NCI-H2171 treated with DMSO at 0.1 percent for 48 hours (cell line): ENCODE results near the gene WSCD1.

Source experiments
- DNase-seq: peaks from one replicate; lab custom pipeline; 2025; lab: John Stamatoyannopoulos, UW

Gene WSCD1

GRCh38 chr17:6086603-6087400 lies 16.6 kb downstream of the WSCD1 start:
- no peak for DNase-seq

DNA sequence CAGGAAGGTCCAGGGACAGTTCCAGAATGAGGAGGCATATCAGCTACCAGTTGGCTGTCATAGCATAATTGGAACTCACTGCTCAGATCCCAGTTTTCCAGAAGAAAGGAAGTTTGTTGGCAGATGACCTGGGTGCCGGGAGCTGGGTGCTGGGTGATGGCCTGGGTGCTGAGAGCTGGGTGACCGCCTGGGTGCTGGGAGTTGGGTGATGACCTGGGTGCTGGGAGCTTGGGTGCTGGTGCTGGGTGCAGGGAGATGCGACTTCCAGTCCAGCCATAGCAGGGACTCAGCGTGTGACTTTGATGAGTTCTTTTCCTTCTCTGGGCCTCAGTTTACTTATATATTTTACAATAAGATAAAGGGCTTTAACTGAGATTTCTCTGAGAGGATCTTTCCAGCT lies 18.0 kb downstream of the WSCD1 start:
- DNase-seq: no peak

- DNase-seq: no peak
Measured at GRCh38 chr17:6090253-6090652, 20.1 kb downstream of the WSCD1 start.

- DNase-seq: no peak
Measured at GRCh38 chr17:6092182-6092902, 22.2 kb downstream of the WSCD1 start.

DNA sequence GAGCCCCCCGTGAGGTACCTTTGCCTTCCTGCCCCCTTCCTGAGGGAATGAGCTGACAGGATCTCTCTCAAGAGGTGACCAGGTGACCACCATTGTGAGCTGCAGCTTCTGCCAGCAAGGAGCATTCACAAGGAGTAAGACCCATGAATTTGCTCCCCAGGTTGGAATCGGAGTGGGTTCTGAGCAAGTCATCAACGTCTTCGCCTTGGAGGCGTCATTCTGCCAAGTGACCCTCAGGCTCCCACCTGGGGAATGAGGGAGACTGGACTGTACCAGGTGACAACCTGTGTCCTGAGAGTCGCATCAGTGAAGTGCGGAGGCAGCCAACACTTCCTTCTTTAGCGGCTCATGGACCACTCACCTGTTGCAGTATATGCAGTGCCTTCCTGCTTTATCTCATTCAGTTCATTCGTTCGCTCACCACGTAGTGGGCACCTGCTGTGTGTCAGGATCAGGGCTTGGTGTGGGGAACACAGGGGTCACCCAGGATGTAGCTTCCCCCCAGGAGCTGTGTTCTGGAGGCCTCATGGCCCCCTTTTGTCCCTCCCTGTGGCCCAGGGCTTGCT lies 22.8 kb downstream of the WSCD1 start:
- DNase-seq: no peak

GRCh38 chr17:6094453-6094852 lies 24.3 kb downstream of the WSCD1 start:
- DNase-seq: no peak

GRCh38 chr17:6094926-6095325 lies 24.7 kb downstream of the WSCD1 start:
- DNase-seq: no peak

GRCh38 chr17:6095501-6095900 lies 25.3 kb downstream of the WSCD1 start:
- DNase-seq: no peak

- no peak for DNase-seq
Measured at GRCh38 chr17:6096201-6097004, 26.2 kb downstream of the WSCD1 start.

DNA sequence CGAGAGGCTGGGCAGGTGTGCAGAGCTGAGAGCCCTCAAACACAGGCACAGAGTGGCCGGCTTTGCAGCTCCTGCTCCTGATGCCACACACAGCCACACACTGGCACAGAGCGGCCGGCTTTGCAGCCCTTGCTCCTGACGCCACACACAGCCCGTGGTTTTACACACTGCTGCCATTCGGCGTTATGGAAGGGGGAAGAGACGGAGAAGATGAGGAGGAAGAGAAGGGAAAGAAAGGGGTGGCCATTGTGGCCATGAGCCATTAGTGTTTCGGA lies 26.8 kb downstream of the WSCD1 start:
- no peak for DNase-seq

DNA sequence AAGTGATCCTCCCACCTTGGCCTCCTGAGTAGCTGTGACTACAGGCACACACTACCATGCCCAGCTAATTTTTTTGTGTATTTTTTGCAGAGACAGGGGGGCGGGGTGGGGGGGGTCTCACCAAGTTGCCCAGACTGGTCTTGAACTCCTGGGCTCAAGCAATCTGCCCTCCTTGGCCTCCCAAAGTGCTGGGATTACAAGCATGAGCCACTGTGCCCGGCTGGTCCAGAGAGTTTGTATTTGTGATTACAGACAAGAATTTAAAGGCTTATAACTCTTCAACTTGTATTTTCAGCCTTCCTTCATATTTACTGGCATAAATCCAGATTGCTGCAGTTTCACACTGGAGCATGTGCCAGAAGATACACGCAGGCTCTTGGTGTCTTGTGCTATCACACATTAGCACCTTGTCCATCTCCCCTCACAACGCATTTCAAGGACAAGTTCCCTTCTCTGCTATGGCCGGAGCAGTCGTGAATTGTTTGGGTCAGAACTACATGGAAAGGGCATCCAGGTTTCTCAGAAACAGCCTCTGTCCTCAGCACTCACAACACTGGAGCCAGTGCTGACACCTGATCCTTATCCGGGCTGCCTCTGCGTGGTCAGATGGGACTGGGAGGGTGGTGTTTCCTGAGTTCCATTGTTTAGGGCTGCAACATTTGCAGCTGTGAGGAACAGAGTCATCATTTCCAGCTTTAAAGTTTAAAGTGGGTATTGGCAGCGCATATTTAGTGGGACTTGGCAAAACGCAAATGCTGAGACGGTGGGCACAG lies 28.1 kb downstream of the WSCD1 start:
- DNase-seq: peak; percentile 54

DNA sequence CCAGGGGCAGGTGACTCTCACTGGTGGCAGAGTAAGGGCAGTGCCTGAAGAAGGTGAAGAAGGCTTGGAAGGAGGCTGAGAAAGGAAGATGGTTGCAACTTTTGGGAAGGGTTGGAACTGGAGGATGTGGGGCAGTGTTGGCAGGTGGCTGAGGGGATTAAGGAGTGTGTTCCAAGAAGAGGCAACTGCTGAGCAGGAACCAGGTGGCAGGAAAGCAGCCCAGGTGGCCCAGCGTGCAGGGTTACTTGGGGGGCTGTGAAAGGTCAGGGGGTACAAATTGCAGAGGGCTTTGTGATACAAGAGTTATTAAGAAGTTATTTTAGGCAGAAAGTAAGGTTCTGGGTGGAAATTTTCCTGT lies 28.6 kb downstream of the WSCD1 start:
- peak; percentile 13 for DNase-seq

- no peak for DNase-seq
Measured at GRCh38 chr17:6099492-6099891, 29.3 kb downstream of the WSCD1 start.

DNA sequence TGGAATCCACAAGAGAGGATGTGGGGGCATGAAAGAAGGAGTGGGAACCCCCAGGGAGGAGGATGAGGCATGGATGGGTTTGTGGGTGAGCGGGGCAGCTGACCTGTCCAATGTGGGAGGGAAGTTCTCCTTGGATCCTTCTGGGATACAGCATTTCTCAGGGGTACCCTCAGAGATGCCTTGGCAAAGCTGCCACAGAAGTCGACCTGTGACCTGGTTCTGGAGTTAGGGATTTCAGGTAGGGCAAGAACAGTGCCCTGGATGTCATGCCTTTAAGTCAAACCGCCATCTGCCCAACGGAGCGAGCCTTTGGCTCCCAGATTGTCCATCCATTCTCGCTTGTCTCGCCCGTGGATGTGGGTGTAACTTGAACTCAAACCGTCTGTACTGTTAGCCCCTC lies 30.0 kb downstream of the WSCD1 start:
- DNase-seq: no peak

DNA sequence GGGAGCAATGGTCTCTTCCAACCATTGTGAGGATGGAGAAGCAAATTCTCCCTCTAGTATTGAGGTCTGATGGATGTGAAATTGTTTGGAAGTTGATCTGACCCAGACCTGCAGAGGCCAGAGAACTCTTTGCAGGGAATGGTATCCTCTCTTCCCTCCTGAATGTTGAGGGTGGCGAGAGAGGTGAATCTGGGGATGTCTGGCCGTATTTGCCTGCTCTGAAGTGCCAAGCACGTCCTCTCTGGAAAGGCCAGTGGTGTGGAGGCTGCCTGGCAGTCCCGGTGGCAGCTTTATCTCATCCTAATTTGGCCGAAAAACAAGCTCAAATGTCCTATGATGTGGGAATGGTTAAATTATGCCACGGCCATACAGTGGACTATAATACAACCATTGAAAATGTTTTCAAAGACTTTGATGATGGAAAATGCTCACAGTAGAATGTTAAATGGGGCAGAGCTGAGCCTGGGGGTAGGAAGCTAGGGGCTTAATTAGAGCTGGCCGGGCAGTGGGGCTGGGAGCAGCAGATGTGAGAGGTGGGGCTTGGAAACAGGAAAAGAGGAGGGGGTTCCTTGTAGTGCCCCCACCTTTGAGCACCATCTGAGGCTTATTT lies 30.8 kb downstream of the WSCD1 start:
- no peak for DNase-seq

DNA sequence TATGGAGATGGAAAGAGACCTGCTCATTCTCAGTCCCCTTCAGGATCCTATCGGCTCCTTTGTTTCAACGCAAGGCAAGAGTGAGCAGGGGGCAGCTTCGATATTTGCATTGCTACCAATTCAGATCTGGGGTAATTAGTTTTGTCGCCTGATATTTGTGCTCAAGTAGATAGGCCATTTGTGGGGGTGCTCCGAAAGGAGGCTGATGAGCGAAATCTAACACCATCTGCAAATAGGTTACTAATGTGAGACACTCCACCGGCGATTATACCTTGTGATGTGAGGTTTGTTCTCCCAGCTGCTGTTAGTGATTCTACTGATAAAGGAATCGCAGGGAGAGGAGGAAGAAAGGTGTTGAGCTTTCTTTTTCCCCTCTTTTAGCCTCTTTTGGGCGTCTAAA lies 31.5 kb downstream of the WSCD1 start:
- DNase-seq: peak; percentile 60

- no peak for DNase-seq
Measured at GRCh38 chr17:6102615-6103014, 32.4 kb downstream of the WSCD1 start.

- no peak for DNase-seq
Measured at GRCh38 chr17:6104956-6105648, 34.9 kb downstream of the WSCD1 start.

DNA sequence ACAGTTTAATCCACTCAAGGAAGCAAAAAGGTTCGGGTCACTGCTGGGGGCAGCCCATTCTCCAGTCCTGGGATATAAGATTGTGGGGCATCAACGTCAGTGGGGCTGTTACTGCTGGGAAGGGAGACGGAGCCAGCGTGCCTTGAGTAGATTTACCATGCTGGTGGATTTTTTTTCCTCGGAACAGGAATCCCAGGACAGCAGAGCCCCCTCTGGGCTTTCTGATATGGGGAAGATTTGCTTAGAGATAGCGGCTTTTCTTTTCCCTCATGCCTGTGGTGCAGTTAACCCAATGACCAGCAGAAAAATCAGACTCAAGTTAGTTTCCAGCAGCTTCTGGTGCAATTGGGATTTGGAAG lies 35.4 kb downstream of the WSCD1 start:
- DNase-seq: no peak

DNA sequence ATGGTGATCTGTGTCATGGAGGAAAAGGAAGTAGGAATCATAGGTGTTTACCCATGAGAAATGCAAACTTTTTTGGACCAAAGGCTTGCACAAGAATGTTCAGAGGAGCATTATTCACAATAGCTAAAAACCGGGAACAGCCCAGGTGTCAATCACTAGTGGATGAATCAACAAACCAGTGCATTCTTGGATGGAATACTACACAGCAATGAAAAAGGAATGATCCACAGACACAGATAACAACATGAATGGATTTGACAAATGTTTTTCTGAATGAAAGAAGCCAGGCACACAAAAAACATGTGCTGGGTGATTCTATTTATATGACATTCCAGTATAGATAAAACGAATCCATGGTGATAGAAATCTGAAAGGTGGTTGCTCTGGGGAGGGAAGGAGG lies 36.0 kb downstream of the WSCD1 start:
- DNase-seq: no peak

DNA sequence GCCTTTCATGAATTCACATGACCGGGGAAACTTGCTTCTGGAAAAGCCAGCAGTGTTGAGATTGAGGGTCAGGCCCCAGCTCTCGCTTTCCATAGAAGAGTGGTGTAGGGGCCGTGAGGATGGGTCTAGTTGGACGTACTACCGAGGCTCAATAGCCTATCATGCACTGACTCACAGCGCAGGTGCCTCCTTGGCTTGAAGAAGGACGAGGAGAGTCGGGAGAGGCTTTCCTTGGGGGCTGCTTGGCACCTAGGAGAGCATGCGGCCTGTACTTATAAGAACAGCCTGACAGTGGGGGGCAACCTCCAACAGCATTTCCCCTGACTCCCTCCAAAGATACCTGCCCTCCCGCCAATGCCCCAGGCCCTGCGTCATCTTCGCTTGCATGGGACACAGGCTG lies 37.6 kb downstream of the WSCD1 start:
- no peak for DNase-seq
